K562 (cell line): Measurements from ENCODE around the gene BRCC3. TPM values are rescaled to one million over a fixed set of nuclear protein-coding genes. Genes with fewer than 3 reads are reported as not detected.

Experiments
- ASH1L ChIP-seq: fragments of 450-650 bp; IDR thresholded peaks from 2 replicates; pipeline ENCODE4 v1.6.1; 2018; ENCODE audit warnings: borderline replicate concordance, mild to moderate bottlenecking, low read depth; ENCODE audit not compliant: partially characterized antibody
- CEBPB ChIP-seq: fragments of 450-650 bp; IDR thresholded peaks from 2 replicates; pipeline ENCODE4 v1.6.1; 2016; ENCODE audit warnings: missing genetic modification characterization, missing compliant biosample characterization
- CXXC5 ChIP-seq: fragments of 250-450 bp; sonication (Bioruptor Pico); IDR thresholded peaks from 2 replicates; pipeline ENCODE4 v1.8.0; 2022; ENCODE audit warnings: inconsistent platforms, mild to moderate bottlenecking, moderate library complexity
- HNRNPLL ChIP-seq: fragments of 200-400 bp; formaldehyde crosslinking; IDR thresholded peaks from 2 replicates; pipeline ENCODE4 v1.6.1; 2017; ENCODE audit warnings: low read length, low read depth, mild to moderate bottlenecking; ENCODE audit not compliant: poor library complexity, severe bottlenecking
- IRF2 ChIP-seq: sonication (generic); formaldehyde crosslinking; IDR thresholded peaks from 2 replicates; pipeline ENCODE4 v1.8.1; 2022; ENCODE audit warnings: mild to moderate bottlenecking, missing genetic modification reagents
- KDM2B ChIP-seq: fragments of 250-450 bp; sonication (Bioruptor Pico); IDR thresholded peaks from 2 replicates; pipeline ENCODE4 v1.8.0; 2021; ENCODE audit warnings: mild to moderate bottlenecking, moderate library complexity
- NFRKB ChIP-seq: fragments of 450-650 bp; IDR thresholded peaks from 2 replicates; pipeline ENCODE4 v1.6.1; 2016; ENCODE audit warnings: low read depth
- POLR2H ChIP-seq: IDR thresholded peaks from 2 replicates; pipeline ENCODE4 v1.6.1; 2016; ENCODE audit warnings: missing genetic modification characterization, low read depth, mild to moderate bottlenecking, control low read depth, missing compliant biosample characterization, moderate library complexity
- RAD51 ChIP-seq: fragments of 450-650 bp; IDR thresholded peaks from 2 replicates; pipeline ENCODE4 v1.7.1; 2016; ENCODE audit warnings: low read depth, mild to moderate bottlenecking, borderline replicate concordance
- RBFOX2 ChIP-seq: fragments of 200-400 bp; formaldehyde crosslinking; IDR thresholded peaks from 2 replicates; pipeline ENCODE4 v1.6.1; 2017; ENCODE audit warnings: low read depth, mild to moderate bottlenecking, low read length, moderate library complexity
- SPI1 ChIP-seq: IDR thresholded peaks from 2 replicates; pipeline ENCODE4 v1.6.1; 2011; ENCODE audit warnings: low read depth, low read length, control low read depth, borderline replicate concordance
- TCF7L2 ChIP-seq: fragments of 150-350 bp; IDR thresholded peaks from 2 replicates; pipeline ENCODE4 v1.6.1; 2016; ENCODE audit warnings: low read depth, mild to moderate bottlenecking, low read length, moderate library complexity
- XRCC3 ChIP-seq: fragments of 450-650 bp; IDR thresholded peaks from 2 replicates; pipeline ENCODE4 v1.6.1; 2017; ENCODE audit warnings: mild to moderate bottlenecking, moderate library complexity
- ZNF316 ChIP-seq: fragments of 450-650 bp; IDR thresholded peaks from 2 replicates; pipeline ENCODE4 v1.6.1; 2016
- polyA plus RNA-seq, 8 experiments: library from polyadenylated mRNA; depleted of rRNA in 4 of 8; stranded (reverse) in 5 of 8; unstranded in 3 of 8; fragments of >200 nt; fragmentation: Nextera tagmentation in 2 of 8; fragmentation: Illumina TruSeq in 1 of 8; extraction: Ambion mirVana in 2 of 8; extraction: Trizol in 1 of 8; gene quantifications; 2 replicates each; pipeline versions ENCODE4 v1.2.1 to v1.2.3, GENCODE V29; 2011 to 2014; ENCODE audit warnings: inconsistent platforms in 1 of 8, missing spikeins in 1 of 8
- total RNA-seq, 7 experiments: library from RNA; depleted of rRNA in 6 of 7; stranded (reverse); fragments of >200 nt in 6 of 7; fragmentation: Illumina TruSeq in 2 of 7; extraction: Trizol in 2 of 7; gene quantifications; 2 replicates each; pipeline versions ENCODE4 v1.2.1 to v1.2.3, GENCODE V29; 2011 to 2021; ENCODE audit warnings: low replicate concordance in 1 of 7
- TF ChIP-seq, protein P1 (sequence below): IDR thresholded peaks from 3 replicates; pipeline ENCODE4 v1.6.1; 2011; ENCODE audit warnings: borderline replicate concordance, mild to moderate bottlenecking, moderate library complexity; ENCODE audit not compliant: insufficient read length; ENCODE audit errors: extremely low read depth
- TF ChIP-seq, protein P2 (sequence below): fragments of 450-650 bp; IDR thresholded peaks from 2 replicates; pipeline ENCODE4 v1.6.1; 2014; ENCODE audit warnings: low read depth, mild to moderate bottlenecking, moderate library complexity, borderline replicate concordance
- TF ChIP-seq, protein P3 (sequence below): fragments of 250-450 bp; sonication (Bioruptor Pico); IDR thresholded peaks from 2 replicates; pipeline ENCODE4 v1.8.0; 2021; ENCODE audit warnings: moderate library complexity, mild to moderate bottlenecking, inconsistent platforms
- TF ChIP-seq, protein P4 (sequence below): fragments of 450-650 bp; formaldehyde crosslinking; IDR thresholded peaks from 2 replicates; pipeline ENCODE4 v1.4.0; 2020; ENCODE audit warnings: mild to moderate bottlenecking, moderate library complexity
- TF ChIP-seq, protein P5 (sequence below): fragments of 250-450 bp; sonication (Bioruptor Pico); IDR thresholded peaks from 2 replicates; pipeline ENCODE4 v1.8.0; 2021; ENCODE audit warnings: mild to moderate bottlenecking, moderate library complexity

Gene BRCC3
- total and polyA plus RNA-seq, 9 of the 15 experiments (the other 6 are each of a cell fraction or from before 2014, with no cell fraction given), result 9.6 to 44.8 (median 26.7) TPM

DNA sequence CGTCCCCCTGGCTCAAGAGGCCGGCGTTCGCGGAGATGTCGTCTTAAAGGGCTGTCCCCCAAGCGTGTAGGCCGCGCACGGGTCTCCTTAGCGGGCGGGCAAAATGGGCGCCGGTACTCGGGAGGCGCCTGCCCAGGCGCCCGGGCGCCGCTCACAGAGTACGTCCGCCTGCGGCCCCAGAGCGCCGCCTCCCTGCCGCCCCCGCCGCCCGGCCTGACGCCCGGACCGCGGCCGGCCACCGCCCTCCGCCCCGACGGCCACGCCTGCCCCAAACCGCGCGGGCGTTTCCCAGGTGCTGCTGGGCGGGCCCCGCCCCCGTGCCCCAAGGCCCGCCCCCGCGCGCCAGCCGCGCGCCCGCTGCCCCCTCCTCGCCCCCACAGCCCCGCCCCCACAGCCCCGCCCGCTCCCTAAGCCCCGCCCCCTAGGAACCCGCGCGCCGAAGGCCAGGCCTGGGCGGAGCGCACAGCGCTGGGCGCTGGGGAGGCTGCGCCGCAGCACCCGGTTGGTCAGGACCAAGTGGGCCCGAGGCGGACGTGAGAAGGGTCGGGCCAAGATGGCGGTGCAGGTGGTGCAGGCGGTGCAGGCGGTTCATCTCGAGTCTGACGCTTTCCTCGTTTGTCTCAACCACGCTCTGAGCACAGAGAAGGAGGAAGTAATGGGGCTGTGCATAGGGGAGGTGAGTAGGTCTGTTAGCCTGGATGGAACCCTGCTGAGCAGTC lies at the start of gene BRCC3, which contains the start of the genes CMC4 and MTCP1 (continued):
- TF ChIP-seq, protein P1, sequence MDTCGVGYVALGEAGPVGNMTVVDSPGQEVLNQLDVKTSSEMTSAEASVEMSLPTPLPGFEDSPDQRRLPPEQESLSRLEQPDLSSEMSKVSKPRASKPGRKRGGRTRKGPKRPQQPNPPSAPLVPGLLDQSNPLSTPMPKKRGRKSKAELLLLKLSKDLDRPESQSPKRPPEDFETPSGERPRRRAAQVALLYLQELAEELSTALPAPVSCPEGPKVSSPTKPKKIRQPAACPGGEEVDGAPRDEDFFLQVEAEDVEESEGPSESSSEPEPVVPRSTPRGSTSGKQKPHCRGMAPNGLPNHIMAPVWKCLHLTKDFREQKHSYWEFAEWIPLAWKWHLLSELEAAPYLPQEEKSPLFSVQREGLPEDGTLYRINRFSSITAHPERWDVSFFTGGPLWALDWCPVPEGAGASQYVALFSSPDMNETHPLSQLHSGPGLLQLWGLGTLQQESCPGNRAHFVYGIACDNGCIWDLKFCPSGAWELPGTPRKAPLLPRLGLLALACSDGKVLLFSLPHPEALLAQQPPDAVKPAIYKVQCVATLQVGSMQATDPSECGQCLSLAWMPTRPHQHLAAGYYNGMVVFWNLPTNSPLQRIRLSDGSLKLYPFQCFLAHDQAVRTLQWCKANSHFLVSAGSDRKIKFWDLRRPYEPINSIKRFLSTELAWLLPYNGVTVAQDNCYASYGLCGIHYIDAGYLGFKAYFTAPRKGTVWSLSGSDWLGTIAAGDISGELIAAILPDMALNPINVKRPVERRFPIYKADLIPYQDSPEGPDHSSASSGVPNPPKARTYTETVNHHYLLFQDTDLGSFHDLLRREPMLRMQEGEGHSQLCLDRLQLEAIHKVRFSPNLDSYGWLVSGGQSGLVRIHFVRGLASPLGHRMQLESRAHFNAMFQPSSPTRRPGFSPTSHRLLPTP, result no peak
- peak; percentile 58 for TF ChIP-seq POLR2H (tag)
- TF ChIP-seq KDM2B (CRISPR knock-in tag), result peak; percentile 72; the same call in 1 of the 2 replicates
- no peak for TF ChIP-seq ZNF316
- TF ChIP-seq, protein P2, sequence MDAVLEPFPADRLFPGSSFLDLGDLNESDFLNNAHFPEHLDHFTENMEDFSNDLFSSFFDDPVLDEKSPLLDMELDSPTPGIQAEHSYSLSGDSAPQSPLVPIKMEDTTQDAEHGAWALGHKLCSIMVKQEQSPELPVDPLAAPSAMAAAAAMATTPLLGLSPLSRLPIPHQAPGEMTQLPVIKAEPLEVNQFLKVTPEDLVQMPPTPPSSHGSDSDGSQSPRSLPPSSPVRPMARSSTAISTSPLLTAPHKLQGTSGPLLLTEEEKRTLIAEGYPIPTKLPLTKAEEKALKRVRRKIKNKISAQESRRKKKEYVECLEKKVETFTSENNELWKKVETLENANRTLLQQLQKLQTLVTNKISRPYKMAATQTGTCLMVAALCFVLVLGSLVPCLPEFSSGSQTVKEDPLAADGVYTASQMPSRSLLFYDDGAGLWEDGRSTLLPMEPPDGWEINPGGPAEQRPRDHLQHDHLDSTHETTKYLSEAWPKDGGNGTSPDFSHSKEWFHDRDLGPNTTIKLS, result no peak
- no peak for TF ChIP-seq SPI1
- no peak for TF ChIP-seq RAD51
- TF ChIP-seq, protein P3, sequence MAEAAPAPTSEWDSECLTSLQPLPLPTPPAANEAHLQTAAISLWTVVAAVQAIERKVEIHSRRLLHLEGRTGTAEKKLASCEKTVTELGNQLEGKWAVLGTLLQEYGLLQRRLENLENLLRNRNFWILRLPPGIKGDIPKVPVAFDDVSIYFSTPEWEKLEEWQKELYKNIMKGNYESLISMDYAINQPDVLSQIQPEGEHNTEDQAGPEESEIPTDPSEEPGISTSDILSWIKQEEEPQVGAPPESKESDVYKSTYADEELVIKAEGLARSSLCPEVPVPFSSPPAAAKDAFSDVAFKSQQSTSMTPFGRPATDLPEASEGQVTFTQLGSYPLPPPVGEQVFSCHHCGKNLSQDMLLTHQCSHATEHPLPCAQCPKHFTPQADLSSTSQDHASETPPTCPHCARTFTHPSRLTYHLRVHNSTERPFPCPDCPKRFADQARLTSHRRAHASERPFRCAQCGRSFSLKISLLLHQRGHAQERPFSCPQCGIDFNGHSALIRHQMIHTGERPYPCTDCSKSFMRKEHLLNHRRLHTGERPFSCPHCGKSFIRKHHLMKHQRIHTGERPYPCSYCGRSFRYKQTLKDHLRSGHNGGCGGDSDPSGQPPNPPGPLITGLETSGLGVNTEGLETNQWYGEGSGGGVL, result no peak
- peak; percentile 18 for TF ChIP-seq HNRNPLL
- no peak for TF ChIP-seq TCF7L2
- TF ChIP-seq RBFOX2, result peak; percentile 82
- TF ChIP-seq XRCC3, result no peak
- TF ChIP-seq, protein P4, sequence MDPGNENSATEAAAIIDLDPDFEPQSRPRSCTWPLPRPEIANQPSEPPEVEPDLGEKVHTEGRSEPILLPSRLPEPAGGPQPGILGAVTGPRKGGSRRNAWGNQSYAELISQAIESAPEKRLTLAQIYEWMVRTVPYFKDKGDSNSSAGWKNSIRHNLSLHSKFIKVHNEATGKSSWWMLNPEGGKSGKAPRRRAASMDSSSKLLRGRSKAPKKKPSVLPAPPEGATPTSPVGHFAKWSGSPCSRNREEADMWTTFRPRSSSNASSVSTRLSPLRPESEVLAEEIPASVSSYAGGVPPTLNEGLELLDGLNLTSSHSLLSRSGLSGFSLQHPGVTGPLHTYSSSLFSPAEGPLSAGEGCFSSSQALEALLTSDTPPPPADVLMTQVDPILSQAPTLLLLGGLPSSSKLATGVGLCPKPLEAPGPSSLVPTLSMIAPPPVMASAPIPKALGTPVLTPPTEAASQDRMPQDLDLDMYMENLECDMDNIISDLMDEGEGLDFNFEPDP (CRISPR knock-in tag), result no peak
- TF ChIP-seq NFRKB, result peak; percentile 81
- TF ChIP-seq IRF2 (CRISPR knock-in tag), result no peak
- no peak for TF ChIP-seq CEBPB (tag)
- peak; percentile 89 for TF ChIP-seq CXXC5
- TF ChIP-seq ASH1L, result no peak
- TF ChIP-seq, protein P5, sequence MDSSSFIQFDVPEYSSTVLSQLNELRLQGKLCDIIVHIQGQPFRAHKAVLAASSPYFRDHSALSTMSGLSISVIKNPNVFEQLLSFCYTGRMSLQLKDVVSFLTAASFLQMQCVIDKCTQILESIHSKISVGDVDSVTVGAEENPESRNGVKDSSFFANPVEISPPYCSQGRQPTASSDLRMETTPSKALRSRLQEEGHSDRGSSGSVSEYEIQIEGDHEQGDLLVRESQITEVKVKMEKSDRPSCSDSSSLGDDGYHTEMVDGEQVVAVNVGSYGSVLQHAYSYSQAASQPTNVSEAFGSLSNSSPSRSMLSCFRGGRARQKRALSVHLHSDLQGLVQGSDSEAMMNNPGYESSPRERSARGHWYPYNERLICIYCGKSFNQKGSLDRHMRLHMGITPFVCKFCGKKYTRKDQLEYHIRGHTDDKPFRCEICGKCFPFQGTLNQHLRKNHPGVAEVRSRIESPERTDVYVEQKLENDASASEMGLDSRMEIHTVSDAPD (CRISPR knock-in tag), result no peak
